HepG2 (cell line): ENCODE measurements around the gene ZNF638. TPM values are rescaled to one million over a fixed set of nuclear protein-coding genes. Genes with fewer than 3 reads are reported as not detected.
A peak's percentile ranks its signal among the peaks of the same experiment; 100 is the strongest.
"Not testable (repeated sequence)": the region's sequence is repeated elsewhere in the genome, so short reads cannot be mapped to it uniquely, and the experiment has no call there.

Experiments
- ATAC-seq: fragments of 200-7000 bp; cut with Tn5 transposase; 3 replicates; pipeline ENCODE4 v1.9.1; 2020; ENCODE audit warnings: mild to moderate bottlenecking, moderate library complexity
- BruUV-seq: library from RNA; stranded (reverse); fragments of 400-500 nt; replicated peaks from 2 replicates; lab custom pipeline; 2021; lab: Mats Ljungman, UMichigan
- CTCF ChIA-PET: fragments of 300-600 bp; formaldehyde crosslinking; extraction: SDS; loops from one replicate; lab custom pipeline; 2021; ENCODE audit warnings: low total read pairs, inconsistent platforms, low intra/inter-chr PET ratio; lab: Yijun Ruan, JAX
- POLR2A ChIA-PET: fragments of 350-600 bp; sonication (Branson Sonifier 250); formaldehyde crosslinking; loops from one replicate; lab custom pipeline; 2020; ENCODE audit warnings: antibody characterized with exemption, inconsistent platforms; lab: Yijun Ruan, JAX
- DNase-seq: peaks from one replicate; pipeline ENCODE4 v3.0.0-alpha.2; 2015; ENCODE audit warnings: low spot score
- FAIRE-seq: peaks from 3 replicates; lab custom pipeline; 2011; peaks lifted over from hg19 to GRCh38; lab: Jason Lieb, UNC
- H2AFZ ChIP-seq: one replicate; pipeline ENCODE4 v1.6.1; 2011; ENCODE audit warnings: low read length, inconsistent platforms
- H3K27ac ChIP-seq: fragments of 300-600 bp; 3 replicates; pipeline ENCODE4 v1.8.0; 2011; ENCODE audit warnings: mixed run types, mild to moderate bottlenecking, mixed read lengths, low read length, inconsistent platforms; ENCODE audit not compliant: insufficient read depth; ENCODE audit errors: extremely low read length
- H3K27me3 ChIP-seq, 2 experiments: fragments of 200-600 bp in 1 of 2; 2 replicates in 1 of 2; 3 replicates in 1 of 2; pipeline versions ENCODE4 v1.6.0 to v1.8.0; 2011; ENCODE audit warnings: low read length in 2 of 2, mild to moderate bottlenecking in 2 of 2, moderate library complexity in 2 of 2, inconsistent platforms in 1 of 2; ENCODE audit not compliant: insufficient read depth in 2 of 2, control insufficient read depth in 1 of 2
- H3K36me3 ChIP-seq, 2 experiments: fragments of 200-600 bp in 1 of 2; replicated peaks in 1 of 2; 2 replicates in 1 of 2; 3 replicates in 1 of 2; pipeline versions ENCODE4 v1.5.1 to v1.8.0; 2011; ENCODE audit warnings: low read length in 2 of 2, inconsistent platforms in 1 of 2; ENCODE audit not compliant: insufficient read depth in 2 of 2, control insufficient read depth in 1 of 2
- H3K4me1 ChIP-seq: 2 replicates; pipeline ENCODE4 v1.5.1; 2012; ENCODE audit warnings: low read length, inconsistent platforms; ENCODE audit not compliant: insufficient read depth
- H3K4me2 ChIP-seq: 2 replicates; pipeline ENCODE4 v1.6.0; 2011; ENCODE audit warnings: low read depth, low read length, inconsistent platforms
- H3K4me3 ChIP-seq, 3 experiments: fragments of 200-600 bp in 1 of 3; sonication (generic), shearing (Covaris generic) in 1 of 3; replicated peaks in 1 of 3; 2 replicates each; pipeline ENCODE4 v1.5.1; 2011 to 2016; ENCODE audit warnings: low read length in 3 of 3, inconsistent platforms in 2 of 3, low read depth in 2 of 3, mild to moderate bottlenecking in 2 of 3, control low read depth in 1 of 3, mixed read lengths in 1 of 3; ENCODE audit not compliant: insufficient read depth in 1 of 3
- H3K79me2 ChIP-seq: one replicate; pipeline ENCODE4 v1.6.1; 2011; ENCODE audit warnings: low read length, inconsistent platforms; ENCODE audit not compliant: insufficient read depth
- H3K9ac ChIP-seq: 2 replicates; pipeline ENCODE4 v1.6.0; 2011; ENCODE audit warnings: mild to moderate bottlenecking, low read depth, low read length, inconsistent platforms; ENCODE audit not compliant: insufficient read depth
- H3K9me3 ChIP-seq: 2 replicates; pipeline ENCODE4 v1.5.1; 2012; ENCODE audit warnings: mild to moderate bottlenecking, low read length
- H4K20me1 ChIP-seq: 2 replicates; pipeline ENCODE4 v1.6.0; 2011; ENCODE audit warnings: inconsistent platforms, mild to moderate bottlenecking, low read length, moderate library complexity; ENCODE audit not compliant: insufficient read depth
- ZNF761 ChIP-seq: sonication (generic); formaldehyde crosslinking; conservative IDR thresholded peaks from 2 replicates; pipeline ENCODE4 v1.4.0; 2020; ENCODE audit warnings: mild to moderate bottlenecking, missing genetic modification reagents
- WGBS: methylation state at CpG from one replicate; pipeline ENCODE4 v1.1.6; 2017; ENCODE audit warnings: low lambda C conversion rate; 5-methylcytosine and 5-hydroxymethylcytosine counted together
- in situ Hi-C: cut with HindIII; loops from 2 replicates; pipeline ENCODE4 v1.10.0; 2017; ENCODE audit warnings: low pct_unique_long_range_greater_than_20kb; ENCODE audit not compliant: extremely low pct_ligation_motif_present
- intact Hi-C: fragments of 100-400 bp; cut with micrococcal nuclease; formaldehyde crosslinking; loops from one replicate; pipeline ENCODE4 v1.10.0; 2022; ENCODE audit not compliant: unreplicated experiment
- polyA plus RNA-seq, 8 experiments: library from polyadenylated mRNA; depleted of rRNA in 3 of 8; stranded (reverse) in 7 of 8; unstranded in 1 of 8; fragments of >200 nt; fragmentation: Illumina TruSeq in 4 of 8; extraction: Trizol in 4 of 8; gene quantifications; 2 replicates each; pipeline versions ENCODE4 v1.2.1 to v1.2.3, GENCODE V29; 2011 to 2016; ENCODE audit warnings: low read depth in 4 of 8, missing spikeins in 1 of 8, mixed read lengths in 1 of 8; ENCODE audit not compliant: insufficient read depth in 1 of 8
- total RNA-seq, 5 experiments: library from RNA; depleted of rRNA; stranded (reverse); fragments of >200 nt; fragmentation: Illumina TruSeq; extraction: Trizol; gene quantifications; 2 replicates each; pipeline ENCODE4 v1.2.3, GENCODE V29; 2016; ENCODE audit warnings: low read depth in 1 of 5
- TF ChIP-seq, protein P1 (sequence below): sonication (generic); formaldehyde crosslinking; IDR thresholded peaks from 2 replicates; pipeline ENCODE4 v1.4.0; 2020; ENCODE audit warnings: missing genetic modification reagents, mild to moderate bottlenecking, borderline replicate concordance

The ZNF638 gene
- total and polyA plus RNA-seq, 2 of the 13 experiments (the other 11 are each of a cell fraction or from before 2014, with no cell fraction given), result 92.7 to 144 TPM

DNA sequence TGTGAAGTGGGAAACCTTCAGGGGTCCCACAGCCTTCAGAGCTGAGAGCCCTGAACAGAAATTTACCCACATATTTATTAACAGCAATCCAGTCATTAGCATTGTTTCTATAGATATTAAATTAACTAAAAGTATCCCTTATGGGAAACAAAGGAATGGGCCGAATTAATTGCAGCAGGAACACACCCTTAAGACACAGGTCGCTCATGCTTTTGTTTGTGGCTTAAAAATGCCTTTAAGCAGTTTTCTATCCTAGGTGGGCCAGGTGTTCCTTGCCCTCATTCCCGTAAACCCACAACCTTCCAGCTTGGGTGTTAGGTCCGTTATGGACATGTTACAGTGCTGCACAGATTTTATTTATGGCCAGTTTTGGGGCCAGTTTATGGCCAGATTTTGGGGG, 13.7 kb upstream of the ZNF638 start:
- H3K9ac ChIP-seq, POLR2A ChIA-PET, H2AFZ ChIP-seq, H3K79me2 ChIP-seq, FAIRE-seq, BruUV-seq, ATAC-seq, H3K27ac ChIP-seq, H3K4me3 ChIP-seq, H3K36me3 ChIP-seq, H3K4me1 ChIP-seq, DNase-seq, in situ Hi-C loops, CTCF ChIA-PET, H3K27me3 ChIP-seq, intact Hi-C loops, H3K4me2 ChIP-seq, H4K20me1 ChIP-seq: not testable (repeated sequence)
- peaks cover 37% of the 10 kb centered on the region for H3K9me3 ChIP-seq
- TF ChIP-seq ZNF761, result peak; percentile 99
- WGBS, result 18% methylated on average over 4 of the region's 4 CpGs

DNA sequence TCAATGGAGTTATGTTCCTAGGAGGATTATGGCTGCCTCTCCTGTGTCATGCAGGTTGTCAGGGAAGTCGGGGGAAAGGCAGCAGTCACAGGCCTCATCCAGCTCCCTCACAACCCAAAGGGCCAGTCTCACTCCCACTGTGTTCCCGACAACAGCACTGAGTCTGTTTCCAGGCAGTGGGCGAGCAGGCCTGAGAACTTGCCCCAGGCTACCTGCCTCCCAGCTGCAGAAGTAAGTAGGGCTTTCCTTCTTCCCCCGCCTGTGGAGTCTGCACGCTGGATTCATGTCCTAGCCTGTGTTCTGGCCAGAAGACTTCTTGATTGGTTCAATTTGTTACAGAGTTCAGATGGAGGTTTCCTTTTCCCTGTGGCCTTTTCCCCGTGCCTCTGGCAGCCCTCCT, 8.2 kb upstream of the ZNF638 start:
- H3K27me3 ChIP-seq, result peaks cover 0 to 18% of the 10 kb centered on the region in 2 experiments; a peak in 1 of 5 replicates
- peaks cover 26% of the 10 kb centered on the region for H3K9me3 ChIP-seq
- no peaks in the 10 kb centered on the region for H4K20me1 ChIP-seq
- FAIRE-seq, result no peak
- ATAC-seq, result no peak
- in situ Hi-C loops (no loop called here), intact Hi-C loops (no loop called here)
- CTCF ChIA-PET, result no interaction called here
- 26% methylated on average over 6 of the region's 6 CpGs for WGBS
- H3K4me1 ChIP-seq, result peaks cover 13% of the 10 kb centered on the region; the same call in 1 of the 2 replicates
- no peak overlapping the region for H2AFZ ChIP-seq
- no peaks in the 10 kb centered on the region for H3K36me3 ChIP-seq
- no peak for DNase-seq
- H3K27ac ChIP-seq, result no peak overlapping the region
- TF ChIP-seq, protein P1, sequence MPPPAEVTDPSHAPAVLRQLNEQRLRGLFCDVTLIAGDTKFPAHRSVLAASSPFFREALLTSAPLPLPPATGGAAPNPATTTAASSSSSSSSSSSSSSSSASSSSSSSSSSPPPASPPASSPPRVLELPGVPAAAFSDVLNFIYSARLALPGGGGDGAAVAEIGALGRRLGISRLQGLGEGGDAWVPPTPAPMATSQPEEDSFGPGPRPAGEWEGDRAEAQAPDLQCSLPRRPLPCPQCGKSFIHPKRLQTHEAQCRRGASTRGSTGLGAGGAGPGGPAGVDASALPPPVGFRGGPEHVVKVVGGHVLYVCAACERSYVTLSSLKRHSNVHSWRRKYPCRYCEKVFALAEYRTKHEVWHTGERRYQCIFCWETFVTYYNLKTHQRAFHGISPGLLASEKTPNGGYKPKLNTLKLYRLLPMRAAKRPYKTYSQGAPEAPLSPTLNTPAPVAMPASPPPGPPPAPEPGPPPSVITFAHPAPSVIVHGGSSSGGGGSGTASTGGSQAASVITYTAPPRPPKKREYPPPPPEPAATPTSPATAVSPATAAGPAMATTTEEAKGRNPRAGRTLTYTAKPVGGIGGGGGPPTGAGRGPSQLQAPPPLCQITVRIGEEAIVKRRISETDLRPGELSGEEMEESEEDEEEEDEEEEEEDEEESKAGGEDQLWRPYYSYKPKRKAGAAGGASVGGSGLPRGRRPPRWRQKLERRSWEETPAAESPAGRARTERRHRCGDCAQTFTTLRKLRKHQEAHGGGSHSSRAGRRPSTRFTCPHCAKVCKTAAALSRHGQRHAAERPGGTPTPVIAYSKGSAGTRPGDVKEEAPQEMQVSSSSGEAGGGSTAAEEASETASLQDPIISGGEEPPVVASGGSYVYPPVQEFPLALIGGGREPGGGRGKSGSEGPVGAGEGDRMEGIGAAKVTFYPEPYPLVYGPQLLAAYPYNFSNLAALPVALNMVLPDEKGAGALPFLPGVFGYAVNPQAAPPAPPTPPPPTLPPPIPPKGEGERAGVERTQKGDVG (CRISPR knock-in tag), result no peak
- H3K9ac ChIP-seq, result no peak overlapping the region
- no peak overlapping the region for H3K4me3 ChIP-seq
- BruUV-seq, result no TSS peak
- POLR2A ChIA-PET, result no interaction called here
- no peaks in the 10 kb centered on the region for H3K79me2 ChIP-seq
- H3K4me2 ChIP-seq, result no peak overlapping the region
